ENCODE results near the gene SYNRG. TPM values are rescaled to one million over a fixed set of nuclear protein-coding genes. Genes with fewer than 3 reads are reported as not detected.

SYNRG gene
- polyA plus RNA-seq, 2 of the 4 experiments (the other 2 are of a cell fraction): 13.1 to 17.4 TPM

DNA sequence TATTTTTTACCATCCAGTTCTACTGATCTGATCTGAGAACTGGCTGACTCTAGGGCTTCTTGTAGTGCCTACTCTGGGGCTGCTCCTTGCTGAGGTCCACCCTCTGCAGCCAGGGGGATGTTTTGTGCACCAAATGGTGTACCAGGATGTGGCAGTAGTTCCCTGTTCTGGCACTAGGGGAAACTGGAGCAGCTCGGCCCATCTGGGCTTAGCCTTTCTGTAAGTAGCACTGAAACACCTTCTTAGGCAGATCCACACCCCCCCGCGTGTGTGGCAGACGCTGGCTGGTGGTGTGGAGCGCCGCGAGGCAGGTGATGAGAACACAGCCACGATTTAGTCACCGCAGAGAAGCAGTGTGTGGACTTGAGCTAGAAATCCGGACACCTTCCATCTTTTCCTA lies 102.5 kb downstream of the SYNRG start:
- H3K27ac ChIP-seq: 0 out of 6 replicates have a peak overlapping the region, but pooled peaks of 1 of the 2 experiments have one; percentile 13
- CTCF ChIA-PET: interaction anchor here (0.8 to 4.0 kb wide), 11 partner anchors 10 to 133 kb away, joined by 3 to 32 read pairs (median 6); no protein-coding TSS in a partner anchor

DNA sequence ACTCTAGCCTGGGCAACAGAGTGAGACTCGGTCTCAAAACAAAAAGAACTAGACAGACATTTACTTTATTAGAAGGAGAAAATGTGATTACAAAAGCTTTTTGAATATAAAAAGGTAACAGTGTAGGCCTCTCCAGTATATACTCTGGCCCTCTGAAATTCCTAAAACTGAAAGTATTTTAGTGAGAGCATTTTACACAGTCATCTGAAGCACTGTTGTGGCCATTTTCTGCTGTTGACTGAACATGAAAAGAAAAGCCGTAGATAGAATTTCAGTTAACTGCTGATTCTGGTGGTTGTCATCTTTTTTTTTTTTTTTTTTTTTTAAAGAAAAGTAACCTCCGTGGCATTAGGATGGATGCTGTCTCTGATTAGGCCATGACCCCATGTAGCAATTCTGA lies 103.9 kb downstream of the SYNRG start:
- FAIRE-seq: no peak

More for the DNA sequence above, 102.5 kb downstream of the SYNRG start:
- TF ChIP-seq, protein P1, sequence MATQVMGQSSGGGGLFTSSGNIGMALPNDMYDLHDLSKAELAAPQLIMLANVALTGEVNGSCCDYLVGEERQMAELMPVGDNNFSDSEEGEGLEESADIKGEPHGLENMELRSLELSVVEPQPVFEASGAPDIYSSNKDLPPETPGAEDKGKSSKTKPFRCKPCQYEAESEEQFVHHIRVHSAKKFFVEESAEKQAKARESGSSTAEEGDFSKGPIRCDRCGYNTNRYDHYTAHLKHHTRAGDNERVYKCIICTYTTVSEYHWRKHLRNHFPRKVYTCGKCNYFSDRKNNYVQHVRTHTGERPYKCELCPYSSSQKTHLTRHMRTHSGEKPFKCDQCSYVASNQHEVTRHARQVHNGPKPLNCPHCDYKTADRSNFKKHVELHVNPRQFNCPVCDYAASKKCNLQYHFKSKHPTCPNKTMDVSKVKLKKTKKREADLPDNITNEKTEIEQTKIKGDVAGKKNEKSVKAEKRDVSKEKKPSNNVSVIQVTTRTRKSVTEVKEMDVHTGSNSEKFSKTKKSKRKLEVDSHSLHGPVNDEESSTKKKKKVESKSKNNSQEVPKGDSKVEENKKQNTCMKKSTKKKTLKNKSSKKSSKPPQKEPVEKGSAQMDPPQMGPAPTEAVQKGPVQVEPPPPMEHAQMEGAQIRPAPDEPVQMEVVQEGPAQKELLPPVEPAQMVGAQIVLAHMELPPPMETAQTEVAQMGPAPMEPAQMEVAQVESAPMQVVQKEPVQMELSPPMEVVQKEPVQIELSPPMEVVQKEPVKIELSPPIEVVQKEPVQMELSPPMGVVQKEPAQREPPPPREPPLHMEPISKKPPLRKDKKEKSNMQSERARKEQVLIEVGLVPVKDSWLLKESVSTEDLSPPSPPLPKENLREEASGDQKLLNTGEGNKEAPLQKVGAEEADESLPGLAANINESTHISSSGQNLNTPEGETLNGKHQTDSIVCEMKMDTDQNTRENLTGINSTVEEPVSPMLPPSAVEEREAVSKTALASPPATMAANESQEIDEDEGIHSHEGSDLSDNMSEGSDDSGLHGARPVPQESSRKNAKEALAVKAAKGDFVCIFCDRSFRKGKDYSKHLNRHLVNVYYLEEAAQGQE (IDR thresholded peaks at IDR 0.05): no peak
- TF ChIP-seq RAD21 (conservative IDR thresholded peaks at IDR 0.05 in 1 of 2, IDR thresholded peaks at IDR 0.05 in 1 of 2): peak; percentile 17 to 47; a peak in 2 of 5 replicates
- no peak for TF ChIP-seq NPAS2 (CRISPR knock-in tag; IDR thresholded peaks at IDR 0.05; ENCODE audit: borderline replicate concordance)
- peak; percentile 41 for TF ChIP-seq CTCF (IDR thresholded peaks at IDR 0.05)
- no peak for TF ChIP-seq PHF8 (IDR thresholded peaks at IDR 0.05; ENCODE audit: borderline replicate concordance, low read depth)
- no peak for TF ChIP-seq BHLHE40 (IDR thresholded peaks at IDR 0.05; ENCODE audit: low read depth, low read length)
- 58% methylated on average over 10 of the region's 10 CpGs for WGBS (ENCODE audit: missing lambda C conversion rate)
- Histone ChIP-seq H3K4me2 (no peak overlapping the region), H3K4me1 (peaks cover 9% of the 10 kb centered on the region; the same call in 2 of the 3 replicates), H3K9me3 (no peaks in the 10 kb centered on the region), H3K4me3 (no peak overlapping the region)
- peak; percentile 98 for ATAC-seq
- DNase-seq (ENCODE audit: low read depth in 1 of 2, low spot score in 1 of 2): peak; percentile 76 to 83
- FAIRE-seq: no peak
- POLR2A ChIA-PET: interaction anchor here (1.4 kb wide), 1 partner anchor 102 kb away, joined by 4 read pairs; the partner anchor contains the start of gene SYNRG

More for the DNA sequence above, 103.9 kb downstream of the SYNRG start:
- TF ChIP-seq HOXA7 (CRISPR knock-in tag; IDR thresholded peaks at IDR 0.05) (no peak), HOXB13 (CRISPR knock-in tag; IDR thresholded peaks at IDR 0.05; ENCODE audit: low read depth) (no peak), RNF2 (IDR thresholded peaks at IDR 0.05; ENCODE audit: borderline replicate concordance, low read depth) (no peak), EHF (CRISPR knock-in tag; IDR thresholded peaks at IDR 0.05) (no peak), FOSL2 (IDR thresholded peaks at IDR 0.05) (no peak), FOSL2 (CRISPR knock-in tag; IDR thresholded peaks at IDR 0.05) (no peak), ZSCAN20 (CRISPR knock-in tag; IDR thresholded peaks at IDR 0.05) (no peak), SREBF2 (IDR thresholded peaks at IDR 0.05) (no peak), NR3C1 (IDR thresholded peaks at IDR 0.05) (no peak), MAZ (IDR thresholded peaks at IDR 0.05; ENCODE audit: borderline replicate concordance, low read depth, low read length) (no peak), HDAC2 (IDR thresholded peaks at IDR 0.05) (no peak), CBX8 (IDR thresholded peaks at IDR 0.05) (no peak), CHD2 (IDR thresholded peaks at IDR 0.05; ENCODE audit: low read length, partially characterized antibody) (no peak), KDM5A (IDR thresholded peaks at IDR 0.05) (no peak), BHLHE40 (IDR thresholded peaks at IDR 0.05; ENCODE audit: low read depth, low read length) (no peak), PHF8 (IDR thresholded peaks at IDR 0.05; ENCODE audit: borderline replicate concordance, low read depth) (no peak), HOXB5 (CRISPR knock-in tag; IDR thresholded peaks at IDR 0.05) (no peak), ZFP36 (IDR thresholded peaks at IDR 0.05; ENCODE audit: borderline replicate concordance, partially characterized antibody) (no peak)
- TF ChIP-seq, protein P2, sequence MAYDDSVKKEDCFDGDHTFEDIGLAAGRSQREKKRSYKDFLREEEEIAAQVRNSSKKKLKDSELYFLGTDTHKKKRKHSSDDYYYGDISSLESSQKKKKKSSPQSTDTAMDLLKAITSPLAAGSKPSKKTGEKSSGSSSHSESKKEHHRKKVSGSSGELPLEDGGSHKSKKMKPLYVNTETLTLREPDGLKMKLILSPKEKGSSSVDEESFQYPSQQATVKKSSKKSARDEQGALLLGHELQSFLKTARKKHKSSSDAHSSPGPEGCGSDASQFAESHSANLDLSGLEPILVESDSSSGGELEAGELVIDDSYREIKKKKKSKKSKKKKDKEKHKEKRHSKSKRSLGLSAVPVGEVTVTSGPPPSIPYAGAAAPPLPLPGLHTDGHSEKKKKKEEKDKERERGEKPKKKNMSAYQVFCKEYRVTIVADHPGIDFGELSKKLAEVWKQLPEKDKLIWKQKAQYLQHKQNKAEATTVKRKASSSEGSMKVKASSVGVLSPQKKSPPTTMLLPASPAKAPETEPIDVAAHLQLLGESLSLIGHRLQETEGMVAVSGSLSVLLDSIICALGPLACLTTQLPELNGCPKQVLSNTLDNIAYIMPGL (CRISPR knock-in tag; IDR thresholded peaks at IDR 0.05; ENCODE audit: borderline replicate concordance): no peak
- TF ChIP-seq, protein P3, sequence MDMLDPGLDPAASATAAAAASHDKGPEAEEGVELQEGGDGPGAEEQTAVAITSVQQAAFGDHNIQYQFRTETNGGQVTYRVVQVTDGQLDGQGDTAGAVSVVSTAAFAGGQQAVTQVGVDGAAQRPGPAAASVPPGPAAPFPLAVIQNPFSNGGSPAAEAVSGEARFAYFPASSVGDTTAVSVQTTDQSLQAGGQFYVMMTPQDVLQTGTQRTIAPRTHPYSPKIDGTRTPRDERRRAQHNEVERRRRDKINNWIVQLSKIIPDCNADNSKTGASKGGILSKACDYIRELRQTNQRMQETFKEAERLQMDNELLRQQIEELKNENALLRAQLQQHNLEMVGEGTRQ (IDR thresholded peaks at IDR 0.05): no peak
- CTCF ChIA-PET: interaction anchor here (0.7 to 4.0 kb wide), 10 partner anchors 8 to 138 kb away, joined by 3 to 32 read pairs (median 4); partner anchors contain the start of gene DDX52
- no peak for ATAC-seq
- no peak for DNase-seq (ENCODE audit: low read depth in 1 of 2, low spot score in 1 of 2)
- POLR2A ChIA-PET: no interaction called here
- no peak overlapping the region for H3K27ac ChIP-seq
- no peaks in the 10 kb centered on the region for H3K9me3 ChIP-seq
- no peak overlapping the region for H3K4me3 ChIP-seq
- no peak overlapping the region for H3K4me2 ChIP-seq
- WGBS (ENCODE audit: missing lambda C conversion rate): 88% methylated on average over 3 of the region's 3 CpGs
- H3K4me1 ChIP-seq: peaks cover 11% of the 10 kb centered on the region; the same call in 2 of the 3 replicates

All from A549 (cell line).